ENCODE data around the gene CUEDC2. TPM values are rescaled to one million over a fixed set of nuclear protein-coding genes. Genes with fewer than 3 reads are reported as not detected.

The CUEDC2 gene
- total RNA-seq, 1 experiment from 2014 or later, result 64.5 TPM

DNA sequence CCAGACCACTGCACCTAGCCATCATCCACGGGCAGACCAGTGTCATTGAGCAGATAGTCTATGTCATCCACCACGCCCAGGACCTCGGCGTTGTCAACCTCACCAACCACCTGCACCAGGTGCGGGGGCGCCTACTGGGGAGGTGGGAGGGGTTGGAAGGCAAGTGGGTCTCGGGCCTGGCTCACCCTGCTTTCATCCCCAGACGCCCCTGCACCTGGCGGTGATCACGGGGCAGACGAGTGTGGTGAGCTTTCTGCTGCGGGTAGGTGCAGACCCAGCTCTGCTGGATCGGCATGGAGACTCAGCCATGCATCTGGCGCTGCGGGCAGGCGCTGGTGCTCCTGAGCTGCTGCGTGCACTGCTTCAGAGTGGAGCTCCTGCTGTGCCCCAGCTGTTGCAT, 32.3 kb downstream of the CUEDC2 start:
- TF ChIP-seq, protein P1, sequence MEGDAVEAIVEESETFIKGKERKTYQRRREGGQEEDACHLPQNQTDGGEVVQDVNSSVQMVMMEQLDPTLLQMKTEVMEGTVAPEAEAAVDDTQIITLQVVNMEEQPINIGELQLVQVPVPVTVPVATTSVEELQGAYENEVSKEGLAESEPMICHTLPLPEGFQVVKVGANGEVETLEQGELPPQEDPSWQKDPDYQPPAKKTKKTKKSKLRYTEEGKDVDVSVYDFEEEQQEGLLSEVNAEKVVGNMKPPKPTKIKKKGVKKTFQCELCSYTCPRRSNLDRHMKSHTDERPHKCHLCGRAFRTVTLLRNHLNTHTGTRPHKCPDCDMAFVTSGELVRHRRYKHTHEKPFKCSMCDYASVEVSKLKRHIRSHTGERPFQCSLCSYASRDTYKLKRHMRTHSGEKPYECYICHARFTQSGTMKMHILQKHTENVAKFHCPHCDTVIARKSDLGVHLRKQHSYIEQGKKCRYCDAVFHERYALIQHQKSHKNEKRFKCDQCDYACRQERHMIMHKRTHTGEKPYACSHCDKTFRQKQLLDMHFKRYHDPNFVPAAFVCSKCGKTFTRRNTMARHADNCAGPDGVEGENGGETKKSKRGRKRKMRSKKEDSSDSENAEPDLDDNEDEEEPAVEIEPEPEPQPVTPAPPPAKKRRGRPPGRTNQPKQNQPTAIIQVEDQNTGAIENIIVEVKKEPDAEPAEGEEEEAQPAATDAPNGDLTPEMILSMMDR (IDR thresholded peaks at IDR 0.05; ENCODE audit: unreplicated experiment), result no peak
- Mint-ChIP-seq H3K27me3 (ENCODE audit: insufficient read depth, unreplicated experiment) (no peaks in the 10 kb centered on the region), H3K36me3 (ENCODE audit: insufficient read depth, unreplicated experiment) (peaks cover 50% of the 10 kb centered on the region), H3K9me3 (ENCODE audit: unreplicated experiment) (no peaks in the 10 kb centered on the region), H3K4me1 (ENCODE audit: insufficient read depth, unreplicated experiment) (peaks cover 23% of the 10 kb centered on the region), H3K27ac (ENCODE audit: low read depth, unreplicated experiment) (no peak overlapping the region), H3K4me3 (ENCODE audit: unreplicated experiment) (no peak overlapping the region)
- DNase-seq (ENCODE audit: unreplicated experiment), result no peak
- intact Hi-C loops (cut with micrococcal nuclease), result no loop called here
- ChIA-PET CTCF (interaction anchor here (0.6 to 10.5 kb wide), 33 partner anchors 10 to 322 kb away, joined by 3 to 137 read pairs (median 4); partner anchors contain the start of genes C10orf95, ELOVL3, FBXL15 and GBF1), POLR2A (interaction anchor here (0.5 to 8.4 kb wide), 6 partner anchors 22 to 285 kb away, joined by 3 to 90 read pairs (median 5); partner anchors contain the start of genes C10orf95 and FBXL15)
- BruUV-seq (replicated peaks), result no TSS peak

DNA sequence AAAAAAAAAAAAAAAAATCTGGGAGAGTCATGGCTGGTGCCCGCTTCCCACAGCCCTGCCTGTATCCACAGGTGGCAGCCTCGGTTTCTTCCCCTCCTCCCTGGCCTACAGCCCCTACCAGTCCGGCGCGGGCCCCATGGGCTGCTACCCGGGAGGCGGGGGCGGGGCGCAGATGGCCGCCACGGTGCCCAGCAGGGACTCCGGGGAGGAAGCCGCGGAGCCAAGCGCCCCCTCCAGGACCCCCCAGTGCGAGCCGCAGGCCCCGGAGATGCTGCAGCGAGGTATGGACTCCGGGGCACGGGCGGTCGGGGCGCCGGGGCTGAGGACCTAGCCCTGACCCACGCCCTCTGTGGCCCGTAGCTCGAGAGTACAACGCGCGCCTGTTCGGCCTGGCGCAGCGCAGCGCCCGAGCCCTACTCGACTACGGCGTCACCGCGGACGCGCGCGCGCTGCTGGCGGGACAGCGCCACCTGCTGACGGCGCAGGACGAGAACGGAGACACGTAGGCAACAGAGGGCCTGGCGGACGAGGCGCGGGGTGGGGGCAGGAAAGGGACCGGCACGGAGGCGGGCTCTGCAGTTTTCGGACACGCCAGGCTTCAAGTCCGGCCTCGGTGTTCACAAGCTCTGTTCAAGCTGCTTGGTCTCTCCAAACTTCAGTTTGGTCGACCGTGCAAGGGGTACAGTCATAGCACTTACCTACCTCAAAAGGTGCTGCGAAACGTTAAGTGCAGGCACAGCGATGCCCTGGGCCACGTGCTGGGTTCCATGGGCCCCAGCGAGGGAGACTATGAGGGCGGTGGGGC, 33.0 kb downstream of the CUEDC2 start:
- Mint-ChIP-seq H3K4me1 (ENCODE audit: insufficient read depth, unreplicated experiment) (peaks cover 23% of the 10 kb centered on the region), H3K27ac (ENCODE audit: low read depth, unreplicated experiment) (no peak overlapping the region), H3K4me3 (ENCODE audit: unreplicated experiment) (peak overlapping the region; percentile 54), H3K36me3 (ENCODE audit: insufficient read depth, unreplicated experiment) (peaks cover 54% of the 10 kb centered on the region), H3K27me3 (ENCODE audit: insufficient read depth, unreplicated experiment) (no peaks in the 10 kb centered on the region), H3K9me3 (ENCODE audit: unreplicated experiment) (no peaks in the 10 kb centered on the region)
- CTCF ChIA-PET, result interaction anchor here (0.6 to 10.5 kb wide), 46 partner anchors 9 to 1415 kb away, joined by 3 to 137 read pairs (median 4); partner anchors contain the start of genes C10orf95, ELOVL3, FBXL15 and GBF1
- no TSS peak for BruUV-seq (replicated peaks)
- DNase-seq (ENCODE audit: unreplicated experiment), result peak; percentile 75
- intact Hi-C loops (cut with micrococcal nuclease), result loop anchor here (1.0 kb wide), 1 partner anchor 230 kb away; no protein-coding TSS in a partner anchor
- POLR2A ChIA-PET, result interaction anchor here (0.5 to 8.4 kb wide), 12 partner anchors 15 to 1865 kb away, joined by 3 to 90 read pairs (median 3); partner anchors contain the start of genes C10orf95, FBXL15 and GBF1
- TF ChIP-seq, protein P1 (IDR thresholded peaks at IDR 0.05; ENCODE audit: unreplicated experiment), result peak; percentile 92

DNA sequence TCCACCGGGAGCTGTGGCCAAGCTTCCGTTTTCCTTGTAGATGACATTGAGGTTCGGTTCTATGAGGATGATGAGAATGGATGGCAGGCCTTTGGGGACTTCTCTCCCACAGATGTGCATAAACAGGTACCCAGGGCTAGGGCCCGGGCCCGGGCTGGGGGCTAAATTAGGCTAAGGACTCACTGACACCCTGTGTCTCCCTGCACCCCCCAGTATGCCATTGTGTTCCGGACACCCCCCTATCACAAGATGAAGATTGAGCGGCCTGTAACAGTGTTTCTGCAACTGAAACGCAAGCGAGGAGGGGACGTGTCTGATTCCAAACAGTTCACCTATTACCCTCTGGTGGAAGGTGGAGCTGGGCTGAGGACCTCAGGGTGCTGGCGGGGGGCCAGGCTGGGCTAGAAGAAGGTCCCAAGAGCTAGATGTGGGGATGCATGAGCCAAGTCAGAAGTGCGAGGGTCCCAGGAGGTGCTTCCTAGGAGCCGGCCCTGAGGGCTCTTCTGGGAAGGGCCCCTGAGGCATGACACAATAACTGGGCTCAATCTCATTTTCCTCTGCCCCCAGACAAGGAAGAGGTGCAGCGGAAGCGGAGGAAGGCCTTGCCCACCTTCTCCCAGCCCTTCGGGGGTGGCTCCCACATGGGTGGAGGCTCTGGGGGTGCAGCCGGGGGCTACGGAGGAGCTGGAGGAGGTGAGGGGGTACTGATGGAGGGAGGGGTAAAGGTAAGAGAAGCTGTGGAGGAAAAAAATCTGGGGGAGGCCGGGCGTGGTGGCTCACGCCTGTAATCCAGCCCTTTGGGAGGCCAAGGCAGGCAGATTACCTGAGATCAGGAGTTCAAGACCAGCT, 34.0 kb downstream of the CUEDC2 start:
- Mint-ChIP-seq H3K9me3 (ENCODE audit: unreplicated experiment) (no peaks in the 10 kb centered on the region), H3K4me3 (ENCODE audit: unreplicated experiment) (peak overlapping the region; percentile 54), H3K4me1 (ENCODE audit: insufficient read depth, unreplicated experiment) (peaks cover 23% of the 10 kb centered on the region), H3K27ac (ENCODE audit: low read depth, unreplicated experiment) (no peak overlapping the region), H3K36me3 (ENCODE audit: insufficient read depth, unreplicated experiment) (peaks cover 53% of the 10 kb centered on the region), H3K27me3 (ENCODE audit: insufficient read depth, unreplicated experiment) (no peaks in the 10 kb centered on the region)
- no TSS peak for BruUV-seq (replicated peaks)
- intact Hi-C loops (cut with micrococcal nuclease), result loop anchor here (1.0 kb wide), 1 partner anchor 229 kb away; no protein-coding TSS in a partner anchor
- DNase-seq (ENCODE audit: unreplicated experiment), result no peak
- POLR2A ChIA-PET, result interaction anchor here (0.7 to 8.4 kb wide), 11 partner anchors 14 to 580 kb away, joined by 3 to 90 read pairs (median 5); partner anchors contain the start of genes FBXL15 and GBF1
- CTCF ChIA-PET, result interaction anchor here (0.7 to 10.5 kb wide), 18 partner anchors 10 to 266 kb away, joined by 3 to 137 read pairs (median 6); partner anchors contain the start of genes C10orf95, FBXL15, GBF1 and NOLC1
- TF ChIP-seq, protein P1 (IDR thresholded peaks at IDR 0.05; ENCODE audit: unreplicated experiment), result no peak

Data from MCF 10A (cell line).